GM19455 (cell line): Measurements from ENCODE around the gene PDS5B.
"Not testable (repeated sequence)": the region's sequence is repeated elsewhere in the genome, so short reads cannot be mapped to it uniquely, and the experiment has no call there.

Experiments used
- ATAC-seq: cut with Tn5 transposase; IDR thresholded peaks from one replicate; pipeline ENCODE4 v1.9.1; 2021; ENCODE audit not compliant: unreplicated experiment

The PDS5B gene

GRCh38 chr13:32645854-32646253 is 59.6 kb downstream of the PDS5B start:
- ATAC-seq: no peak

- no peak for ATAC-seq
Observed at GRCh38 chr13:32647926-32648325, 61.7 kb downstream of the PDS5B start.

- ATAC-seq: peak; percentile 79
Observed at GRCh38 chr13:32650705-32651311, 64.6 kb downstream of the PDS5B start.

DNA sequence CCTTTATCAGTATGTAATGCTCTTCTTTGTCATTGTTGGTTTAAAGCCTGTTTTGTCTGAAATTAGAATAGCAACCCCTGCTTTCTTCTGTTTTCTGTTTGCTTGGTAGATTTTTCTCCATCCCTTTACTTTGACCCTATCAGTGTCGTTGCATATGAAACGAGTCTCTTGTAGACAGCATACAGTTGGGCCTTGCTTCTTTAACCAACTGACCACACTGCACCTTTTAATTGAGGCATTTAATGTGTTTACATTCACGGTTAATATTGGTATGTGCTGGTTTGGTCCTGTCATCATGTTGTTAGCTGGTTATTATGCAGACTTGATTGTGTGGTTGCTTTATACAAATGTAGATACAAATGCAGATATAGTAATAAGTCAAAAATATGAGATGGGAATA is 71.1 kb downstream of the PDS5B start:
- no peak for ATAC-seq

GRCh38 chr13:32659736-32660135 is 73.5 kb downstream of the PDS5B start:
- ATAC-seq: no peak

- ATAC-seq: no peak
Observed at GRCh38 chr13:32660227-32660626, 74.0 kb downstream of the PDS5B start.

GRCh38 chr13:32661685-32662084 is 75.4 kb downstream of the PDS5B start:
- ATAC-seq: no peak

- no peak for ATAC-seq
Observed at GRCh38 chr13:32663660-32664059, 77.4 kb downstream of the PDS5B start.

GRCh38 chr13:32666990-32667571 is 80.8 kb downstream of the PDS5B start:
- ATAC-seq: no peak

GRCh38 chr13:32669030-32669646 is 82.9 kb downstream of the PDS5B start:
- ATAC-seq: no peak

DNA sequence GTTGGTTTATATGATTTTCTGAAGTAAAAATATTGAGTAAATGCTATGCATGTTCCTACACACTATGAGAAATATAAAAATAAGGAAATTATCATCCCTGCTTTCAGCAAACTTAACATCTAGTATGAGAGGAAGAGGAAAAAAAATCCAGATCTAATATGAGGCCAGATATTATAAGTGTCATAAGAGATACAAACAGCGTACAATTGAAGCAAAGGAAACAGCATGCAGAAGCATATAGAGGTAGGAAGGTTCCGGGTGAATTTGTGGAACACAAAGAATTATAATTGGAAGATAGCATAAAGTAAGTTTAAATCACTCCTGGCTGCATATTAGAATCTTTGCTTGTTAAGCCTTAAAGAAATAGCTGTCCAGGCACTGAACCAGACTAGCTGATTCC is 88.3 kb downstream of the PDS5B start:
- no peak for ATAC-seq

DNA sequence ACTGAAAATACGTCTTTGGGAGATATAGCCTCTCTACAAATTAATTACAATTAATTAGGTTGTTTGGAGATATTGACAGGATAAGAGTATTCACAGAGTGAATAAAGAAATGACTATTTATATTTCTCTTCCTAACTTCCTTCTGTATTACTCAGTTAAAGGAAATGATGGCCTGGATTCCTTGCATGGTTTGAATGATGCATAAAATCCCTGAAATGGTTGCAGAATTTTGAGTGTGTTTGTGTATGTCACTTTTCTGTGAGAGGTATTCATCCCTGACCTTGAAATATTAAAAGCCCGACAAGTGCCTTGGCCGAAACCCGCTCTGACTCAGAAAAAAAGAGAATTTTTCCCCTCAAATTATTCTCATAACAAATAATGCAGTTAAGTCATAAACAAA is 90.0 kb downstream of the PDS5B start:
- no peak for ATAC-seq

DNA sequence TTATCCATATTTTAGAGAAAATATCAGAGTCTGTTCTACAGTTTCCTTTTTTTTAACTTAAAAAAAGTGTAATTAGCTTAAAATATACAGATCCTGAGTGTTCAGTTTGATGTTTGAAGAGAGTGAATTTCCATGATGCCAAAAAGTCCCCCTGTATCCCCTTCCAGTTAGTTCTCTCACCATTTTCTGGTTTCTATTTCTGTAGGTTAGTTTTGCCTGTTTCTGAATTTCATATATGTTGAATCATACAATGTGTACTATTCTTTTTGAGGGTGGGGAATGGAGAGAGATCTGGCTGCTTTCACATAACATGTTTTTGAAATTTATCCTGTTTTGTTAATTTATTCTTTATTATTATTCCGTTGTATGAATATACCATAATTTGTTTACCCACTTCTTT is 95.9 kb downstream of the PDS5B start:
- no peak for ATAC-seq

DNA sequence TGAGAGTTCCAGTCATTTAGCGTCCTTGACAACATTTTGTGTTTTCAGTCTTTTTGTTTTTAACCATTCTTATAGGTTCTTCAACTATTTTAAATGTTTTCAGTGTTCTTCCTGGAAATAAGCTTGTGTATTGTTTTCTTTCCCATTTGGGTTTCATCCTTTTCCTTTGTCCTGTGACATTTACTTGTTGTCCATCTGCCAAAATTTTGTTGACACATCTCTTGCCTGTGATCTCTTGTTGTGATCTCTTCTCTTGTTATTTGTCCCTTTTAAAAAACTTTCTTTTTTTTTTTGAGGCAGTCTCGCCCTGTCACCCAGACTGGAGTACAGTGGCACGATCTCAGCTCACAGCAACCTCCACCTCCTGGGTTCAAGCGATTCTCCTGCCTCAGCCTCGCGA is 96.5 kb downstream of the PDS5B start:
- ATAC-seq: no peak

DNA sequence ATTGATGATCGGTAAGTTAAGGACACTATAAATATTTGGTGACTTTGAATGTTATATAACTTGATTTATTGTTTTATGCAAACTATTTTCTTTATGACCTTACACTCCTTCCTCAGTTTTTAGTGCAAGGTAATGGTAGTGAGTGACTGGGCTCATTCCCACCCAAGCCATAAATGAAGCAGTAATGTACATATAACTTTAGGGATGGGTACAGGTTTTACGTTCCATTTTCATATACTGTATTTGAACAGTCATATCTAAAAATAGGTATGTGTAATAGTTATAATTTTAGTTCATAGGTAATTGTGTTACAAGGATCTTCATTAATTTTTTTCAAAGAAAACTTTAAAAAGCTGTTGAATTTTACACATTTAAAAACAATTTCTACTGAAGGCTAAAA is 101.0 kb downstream of the PDS5B start:
- ATAC-seq: no peak

GRCh38 chr13:32695602-32696250 is 109.5 kb downstream of the PDS5B start:
- ATAC-seq: no peak

DNA sequence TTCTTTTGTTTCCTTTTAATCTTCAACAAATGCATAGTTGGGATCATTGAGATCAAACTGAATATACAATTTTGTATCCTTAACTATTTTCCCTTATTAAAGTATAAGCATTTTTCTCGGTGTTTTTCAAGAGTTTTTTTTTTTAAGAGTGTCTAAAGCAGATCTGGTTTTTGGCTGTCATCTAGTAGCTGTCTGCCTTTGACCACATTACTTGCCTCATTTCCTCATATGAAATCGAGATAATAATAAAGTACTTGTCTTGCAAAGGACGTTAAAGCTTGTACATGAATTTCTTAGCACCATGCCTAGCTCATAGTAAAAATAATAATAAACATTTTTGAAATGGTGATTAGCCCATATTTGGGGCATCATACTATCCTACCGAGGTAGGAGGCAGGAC is 121.2 kb downstream of the PDS5B start:
- ATAC-seq: no peak

DNA sequence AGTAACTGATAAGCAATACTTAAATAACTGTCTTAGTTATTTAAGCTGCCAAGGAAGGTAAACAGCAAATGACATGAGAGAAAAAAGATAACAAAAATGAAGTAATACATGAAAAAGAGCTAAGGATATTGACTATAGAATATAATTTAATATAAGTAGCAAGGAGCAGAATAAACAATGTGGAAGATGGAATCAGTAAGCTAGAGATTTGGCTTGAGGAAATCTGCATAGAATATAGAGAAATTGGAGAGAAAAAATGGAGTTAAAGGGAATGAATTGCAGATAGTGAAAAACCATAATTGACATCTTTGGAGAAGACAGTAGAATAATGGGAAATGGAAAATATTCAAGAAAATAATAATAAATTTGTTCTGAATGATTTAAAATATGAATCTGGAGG is 127.1 kb downstream of the PDS5B start:
- ATAC-seq: no peak

DNA sequence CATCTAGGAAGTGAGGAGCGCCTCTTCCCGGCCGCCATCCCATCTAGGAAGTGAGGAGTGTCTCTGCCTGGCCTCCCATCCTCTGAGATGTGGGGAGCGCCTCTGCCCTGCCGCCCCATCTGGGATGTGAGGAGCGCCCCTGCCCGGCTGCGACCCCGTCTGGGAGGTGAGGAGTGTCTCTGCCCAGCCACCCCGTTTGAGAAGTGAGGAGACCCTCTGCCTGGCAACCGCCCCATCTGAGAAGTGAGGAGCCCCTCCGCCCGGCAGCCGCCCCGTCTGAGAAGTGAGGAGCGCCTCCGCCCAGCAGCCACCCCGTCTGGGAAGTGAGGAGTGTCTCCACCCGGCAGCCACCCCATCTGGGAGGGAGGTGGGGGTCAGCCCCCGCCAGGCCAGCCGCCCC is 129.9 kb downstream of the PDS5B start:
- not testable (repeated sequence) for ATAC-seq

GRCh38 chr13:32720026-32720425 is 133.8 kb downstream of the PDS5B start:
- ATAC-seq: no peak

DNA sequence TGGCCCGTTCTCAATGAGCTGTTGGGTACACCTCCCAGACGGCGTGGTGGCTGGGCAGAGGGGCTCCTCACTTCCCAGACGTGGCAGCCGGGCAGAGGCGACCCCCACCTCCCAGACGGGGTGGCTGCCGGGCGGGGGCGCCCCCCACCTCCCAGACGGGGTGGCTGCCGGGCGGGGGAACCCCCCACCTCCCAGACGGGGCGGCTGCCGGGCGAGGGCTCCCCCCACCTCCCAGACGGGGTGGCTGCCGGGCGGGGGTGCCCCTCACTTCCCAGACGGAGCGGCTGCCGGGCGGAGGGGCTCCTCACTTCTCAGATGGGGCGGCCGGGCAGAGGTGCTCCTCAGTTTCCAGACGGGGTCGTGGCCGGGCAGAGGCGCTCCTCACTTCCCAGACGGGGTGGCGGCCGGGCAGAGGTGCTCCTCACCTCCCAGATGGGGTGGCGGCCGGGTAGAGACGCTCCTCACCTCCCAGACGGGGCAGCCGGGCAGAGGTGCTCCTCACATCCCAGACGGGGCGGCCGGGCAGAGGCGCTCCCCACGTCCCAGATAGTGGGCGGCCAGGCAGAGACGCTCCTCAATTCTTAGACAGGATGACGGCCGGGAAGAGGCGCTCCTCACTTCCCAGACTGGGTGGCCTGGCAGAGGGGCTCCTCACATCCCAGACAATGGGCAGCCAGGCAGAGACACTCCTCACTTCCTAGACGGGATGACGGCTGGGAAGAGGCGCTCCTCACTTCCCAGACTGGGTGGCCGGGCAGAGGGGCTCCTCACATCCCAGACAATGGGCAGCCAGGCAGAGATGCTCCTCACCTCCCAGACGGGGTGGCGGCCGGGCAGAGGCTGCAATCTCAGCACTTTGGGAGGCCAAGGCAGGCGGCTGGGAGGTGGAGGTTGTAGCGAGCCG is 135.1 kb downstream of the PDS5B start:
- ATAC-seq: not testable (repeated sequence)
